T-helper 2 cell (primary cell): ENCODE measurements around the gene SPATA9.
"Not testable (repeated sequence)": the region's sequence is repeated elsewhere in the genome, so short reads cannot be mapped to it uniquely, and the experiment has no call there.

Experiments used
- DNase-seq, 5 experiments: peaks; one replicate each; pipeline versions ENCODE4 v3.0.0 to v3.0.0-alpha.2; 2012 to 2022

The SPATA9 gene

DNA sequence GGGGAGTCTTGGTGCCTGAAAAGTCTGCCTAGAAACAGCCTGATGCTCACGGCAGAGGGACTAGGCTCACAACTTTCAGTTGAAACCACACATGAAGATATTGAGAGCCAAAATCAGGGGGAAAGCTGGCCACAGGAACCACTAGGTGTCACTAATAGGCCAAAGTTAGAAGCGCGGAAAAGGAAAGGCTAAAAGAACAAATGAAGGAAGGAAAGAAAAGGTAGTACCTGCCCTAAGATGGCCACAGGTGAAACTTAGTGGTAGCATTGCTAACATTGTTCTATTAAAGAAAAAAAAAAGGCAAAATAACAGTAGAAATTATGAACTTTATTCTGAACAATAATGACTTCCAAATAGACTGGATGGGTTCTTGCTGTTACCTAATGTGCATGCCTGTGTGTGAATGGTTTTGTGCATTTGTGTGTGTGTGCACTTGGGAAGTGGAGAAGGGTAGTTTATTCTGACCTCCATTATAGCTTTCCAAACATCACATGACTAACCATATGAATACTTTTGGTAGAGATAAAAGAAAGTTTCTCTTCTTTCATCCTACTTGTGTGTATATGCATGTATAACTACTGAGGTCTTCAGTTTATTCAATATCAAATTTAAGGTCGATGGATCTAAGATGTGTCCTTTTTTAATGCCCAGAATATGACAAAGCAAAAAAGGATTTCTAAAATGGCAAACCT, 38.3 kb downstream of the SPATA9 start:
- peak in 4 of 5 experiments; percentile 10 to 84 (median 22) for DNase-seq

- no peak for DNase-seq
These were observed 39.6 kb downstream of the SPATA9 start for GRCh38 chr5:95643152-95643551.

DNA sequence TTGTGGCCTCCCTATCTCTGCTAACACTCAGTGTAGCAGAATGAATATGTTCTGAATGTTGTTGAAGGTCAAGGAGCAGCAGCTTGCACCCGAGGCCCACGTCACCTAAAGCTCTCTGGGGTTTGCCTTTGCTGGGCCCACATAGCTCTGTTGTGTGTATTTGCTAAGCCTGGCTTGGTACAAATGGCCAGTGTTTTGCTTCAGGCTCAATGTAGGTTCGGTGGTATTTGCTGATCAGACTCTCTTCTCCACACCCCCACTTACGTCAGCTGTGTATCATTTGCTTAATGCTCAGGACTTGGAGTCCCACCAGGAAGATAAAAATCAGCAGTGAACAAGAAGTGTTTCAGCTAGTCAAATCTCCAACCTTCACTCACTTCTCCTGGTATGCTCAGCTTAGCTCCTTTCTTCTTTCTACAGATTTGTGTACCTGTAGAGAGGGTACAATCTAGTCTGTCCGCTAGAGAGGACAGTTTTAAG, 41.0 kb downstream of the SPATA9 start:
- DNase-seq = no peak

DNA sequence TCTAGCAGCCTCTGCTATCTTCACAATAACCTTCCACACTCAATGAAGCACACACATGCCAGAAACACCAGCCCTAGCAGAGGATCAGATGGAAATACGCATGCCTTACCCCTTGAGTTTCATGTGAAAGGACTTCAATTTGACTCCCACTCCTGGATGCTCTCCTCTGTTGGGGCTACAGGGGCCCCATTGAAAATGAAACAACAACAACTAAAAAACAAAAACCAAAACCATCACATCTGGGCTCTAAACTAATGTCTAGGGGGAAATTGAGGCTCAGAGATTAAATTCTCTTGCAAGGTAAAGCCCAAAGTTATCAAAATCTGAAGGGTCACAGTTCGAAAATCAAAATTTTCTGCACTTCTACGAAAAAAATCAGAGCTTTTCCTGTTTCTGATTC, 44.2 kb downstream of the SPATA9 start:
- DNase-seq = no peak

GRCh38 chr5:95634081-95634480, 48.7 kb downstream of the SPATA9 start:
- DNase-seq = no peak

- DNase-seq = no peak
These were observed 49.1 kb downstream of the SPATA9 start for GRCh38 chr5:95633671-95634070.

DNA sequence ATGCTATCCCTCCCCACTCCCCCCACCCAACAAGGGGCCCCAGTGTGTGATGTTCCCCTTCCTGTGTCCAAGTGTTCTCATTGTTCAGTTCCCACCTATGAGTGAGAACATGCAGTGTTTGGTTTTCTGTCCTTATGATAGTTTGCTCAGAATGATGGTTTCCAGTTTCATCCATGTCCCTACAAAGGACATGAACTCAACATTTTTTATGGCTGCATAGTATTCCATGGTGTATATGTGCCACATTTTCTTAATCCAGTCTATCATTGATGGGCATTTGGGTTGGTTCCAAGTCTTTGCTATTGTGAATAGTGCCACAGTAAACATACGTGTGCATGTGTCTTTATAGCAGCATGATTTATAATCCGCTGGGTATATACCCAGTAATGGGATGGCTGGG, 49.8 kb downstream of the SPATA9 start:
- DNase-seq = not testable (repeated sequence)

DNA sequence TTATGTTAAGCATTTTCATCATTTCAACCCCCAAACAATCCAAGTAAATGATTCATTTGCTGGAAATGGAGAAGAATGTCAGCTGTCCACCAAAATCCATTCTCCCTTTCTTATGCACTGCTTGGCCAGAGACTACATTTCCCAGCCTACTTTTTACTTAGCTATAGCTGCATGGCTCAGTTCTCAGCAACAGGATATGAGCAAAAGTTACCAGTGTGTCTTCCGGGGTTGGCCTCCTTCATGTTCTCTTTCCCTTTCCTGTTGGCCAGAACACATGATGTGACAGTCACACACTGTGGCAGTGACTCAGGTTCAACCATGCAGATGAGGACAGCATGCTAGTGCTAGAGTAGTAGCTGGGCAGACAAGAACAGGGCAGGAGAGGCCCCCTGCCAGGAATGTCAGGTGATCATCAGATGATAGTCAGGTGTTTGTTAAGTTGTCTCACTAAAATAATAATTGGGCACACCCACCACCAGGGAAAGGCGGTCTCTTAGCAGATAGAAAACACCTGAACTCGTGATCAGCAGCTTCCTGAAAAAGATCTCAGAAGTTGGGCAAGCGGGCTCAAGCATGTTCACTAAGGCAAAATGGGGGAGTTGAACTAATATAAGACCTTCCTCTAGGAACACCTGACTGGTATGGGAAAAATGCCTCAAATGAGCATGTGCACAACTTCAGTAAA, 50.7 kb downstream of the SPATA9 start:
- peak in 4 of 5 experiments; percentile 42 to 91 (median 58) for DNase-seq

DNA sequence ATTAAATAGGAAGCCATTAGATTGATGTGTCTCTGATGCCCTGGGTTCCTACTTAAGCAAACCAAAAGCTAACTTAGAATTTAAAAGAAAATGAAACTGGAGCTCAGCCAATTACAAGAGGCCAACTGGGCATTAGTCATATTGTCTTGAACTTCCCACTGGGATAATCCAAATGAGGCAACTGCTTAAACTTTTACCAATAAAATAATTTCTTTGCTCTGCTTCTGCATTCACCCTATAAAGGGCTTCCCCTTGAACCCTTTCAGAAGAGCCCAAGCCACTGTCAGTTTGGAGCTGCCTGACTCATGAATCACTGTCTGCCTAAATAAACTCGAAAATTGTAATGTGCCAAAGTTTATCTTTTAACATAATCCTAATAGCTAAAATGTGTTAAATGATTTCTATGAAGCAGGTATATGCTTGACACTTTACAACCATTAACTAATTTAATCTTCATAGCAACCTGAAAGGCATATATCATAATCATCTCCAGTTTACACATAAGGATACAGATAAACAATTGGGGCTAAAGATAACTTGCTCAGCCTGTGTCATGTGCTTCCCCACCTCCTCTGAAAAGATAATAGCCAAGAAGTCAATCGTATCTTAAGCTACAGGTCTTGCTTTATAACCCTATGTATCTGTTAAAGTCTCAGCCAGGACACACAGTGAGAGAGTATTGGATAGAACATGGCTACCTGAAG, 51.4 kb downstream of the SPATA9 start:
- no peak for DNase-seq

DNA sequence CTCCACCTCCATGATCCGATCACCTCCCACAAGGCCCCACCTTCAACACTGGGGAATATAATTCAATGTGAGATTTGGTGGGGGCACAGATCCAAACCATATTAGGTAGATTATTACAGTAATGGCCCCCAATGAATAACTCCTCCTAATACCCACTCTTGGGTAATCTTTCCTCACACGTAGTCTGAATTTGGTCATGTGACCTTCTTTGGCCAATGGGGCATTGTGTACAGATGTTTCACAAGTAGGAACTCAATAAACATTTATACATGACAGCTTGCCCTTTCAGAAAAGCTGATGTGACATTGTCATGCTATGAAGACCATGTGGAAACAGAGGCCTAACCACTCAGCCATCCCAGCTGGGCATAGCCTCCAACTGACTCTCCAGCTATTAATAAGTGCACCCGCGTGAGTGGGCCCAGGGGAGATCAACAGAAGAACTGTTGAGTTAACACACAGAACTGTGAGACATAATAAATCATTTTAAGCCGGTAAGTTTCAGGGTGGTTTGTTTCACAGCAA, 52.3 kb downstream of the SPATA9 start:
- DNase-seq = no peak

DNA sequence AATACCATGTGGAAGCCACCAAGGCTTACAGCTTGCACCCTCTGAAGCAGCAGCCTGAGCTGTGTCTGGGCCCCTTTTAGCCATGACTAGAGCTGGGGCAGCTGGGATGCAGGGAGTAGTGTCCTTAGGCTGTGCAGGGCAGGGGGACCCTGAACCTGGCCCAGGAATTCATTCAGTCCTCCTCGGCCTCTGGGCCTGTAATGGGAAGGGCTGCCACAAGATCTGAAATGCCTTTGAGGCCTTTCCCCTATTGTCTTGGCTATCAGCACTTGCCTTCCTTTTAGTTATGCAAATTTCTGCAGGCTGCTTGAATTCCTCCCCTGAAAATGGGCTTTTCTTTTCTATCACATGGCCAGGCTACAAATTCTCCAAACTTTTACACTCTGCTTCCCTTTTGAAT, 53.9 kb downstream of the SPATA9 start:
- DNase-seq = no peak

DNA sequence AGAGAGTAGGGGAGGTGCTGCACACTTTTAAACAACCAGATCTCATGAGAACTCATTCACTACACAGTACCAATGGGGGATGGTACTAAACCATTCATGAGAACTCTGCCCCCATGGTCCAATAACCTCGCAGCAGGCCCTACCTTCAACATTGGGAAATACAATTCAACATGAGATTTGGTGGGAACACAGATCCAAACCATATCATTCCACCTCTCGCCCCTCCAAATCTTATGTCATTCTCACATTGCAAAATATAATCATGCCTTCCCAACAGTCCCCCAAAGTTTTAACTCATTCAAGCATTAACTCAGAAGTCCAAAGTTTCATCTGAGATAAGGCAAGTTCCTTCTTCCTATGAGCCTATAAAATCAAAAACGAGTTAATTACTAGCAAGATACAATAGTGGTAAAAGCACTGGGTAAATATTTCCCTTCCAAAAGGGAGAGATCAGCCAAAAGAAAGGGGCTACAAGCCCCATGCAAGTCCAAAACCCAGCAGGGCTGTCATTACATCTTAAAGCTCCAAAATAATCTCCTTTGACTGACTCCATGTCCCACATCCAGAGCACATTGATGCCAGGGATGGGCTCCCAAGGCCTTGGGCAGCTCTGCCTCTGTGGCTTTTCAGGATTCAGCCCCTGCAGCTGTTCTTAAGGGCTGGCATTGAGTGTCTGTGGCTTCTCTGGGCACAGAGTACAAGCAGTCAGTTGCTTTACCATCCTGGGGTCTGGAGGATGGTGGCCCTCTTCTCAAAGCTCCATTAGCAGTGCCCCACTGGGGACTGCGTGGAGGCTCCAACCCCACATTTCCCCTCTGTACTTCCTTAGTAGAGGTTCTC, 54.6 kb downstream of the SPATA9 start:
- no peak for DNase-seq

GRCh38 chr5:95626701-95627100, 56.1 kb downstream of the SPATA9 start:
- DNase-seq = no peak

GRCh38 chr5:95624368-95624767, 58.4 kb downstream of the SPATA9 start:
- no peak for DNase-seq

DNA sequence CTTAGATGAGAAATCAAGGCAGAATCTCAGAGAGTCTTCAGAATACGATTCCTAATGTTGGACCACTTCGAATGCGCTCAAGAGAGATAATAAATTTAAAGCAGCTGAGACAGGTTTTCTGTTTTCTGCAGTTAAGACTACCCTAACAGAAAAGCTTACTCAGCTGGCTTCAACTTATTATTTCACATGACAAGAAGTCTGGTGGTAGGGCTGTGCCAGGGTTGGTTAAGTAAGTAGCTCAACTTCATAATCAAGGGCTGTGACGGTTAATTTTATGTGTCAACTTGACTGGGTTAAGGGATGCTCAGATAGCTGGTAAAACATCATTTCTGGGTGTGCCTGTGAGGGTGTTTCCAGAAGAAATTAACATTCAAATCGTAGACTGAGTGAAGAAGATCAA, 59.1 kb downstream of the SPATA9 start:
- no peak for DNase-seq

DNA sequence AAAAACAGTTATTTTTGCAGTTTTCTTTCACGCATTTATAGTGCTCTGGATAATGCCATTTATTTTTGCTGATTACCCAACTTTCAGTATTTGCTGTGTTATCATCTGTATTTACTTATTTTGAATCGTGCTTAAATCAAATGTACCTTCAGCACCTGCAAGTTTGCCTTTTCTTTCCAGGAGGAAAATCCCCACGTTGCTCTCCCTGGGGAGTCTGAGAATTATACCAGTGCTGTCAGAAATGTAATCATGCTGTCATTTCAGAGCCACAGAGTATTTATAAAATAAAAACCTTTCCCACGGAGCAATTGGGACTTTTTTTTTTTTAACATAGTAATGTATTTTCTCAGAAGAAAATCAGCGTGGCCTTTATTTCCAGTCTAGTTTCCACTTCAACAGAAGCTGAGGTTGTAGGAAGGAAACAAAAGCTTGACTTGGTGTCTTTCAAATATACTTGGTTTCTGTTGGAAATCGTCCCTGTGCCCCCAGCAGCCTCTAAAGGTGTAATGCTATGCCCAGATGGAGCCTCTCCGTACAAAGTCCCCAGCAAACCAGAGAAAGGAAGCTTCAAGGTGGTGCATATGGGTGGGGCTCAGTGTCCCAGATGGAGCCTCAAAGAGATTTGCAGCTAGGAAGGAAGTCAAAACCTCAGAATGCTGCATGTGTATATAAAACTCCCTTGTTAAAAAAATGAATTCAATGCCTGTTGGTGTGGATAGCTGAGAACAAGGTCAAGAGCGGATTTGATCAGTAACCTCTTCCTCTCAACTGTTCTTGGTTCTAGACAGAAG, 60.8 kb downstream of the SPATA9 start:
- peak in 3 of 5 experiments; percentile 9 to 73 (median 54) for DNase-seq

GRCh38 chr5:95620870-95621838, 61.6 kb downstream of the SPATA9 start:
- peak; percentile 24 to 73 (median 33) for DNase-seq

DNA sequence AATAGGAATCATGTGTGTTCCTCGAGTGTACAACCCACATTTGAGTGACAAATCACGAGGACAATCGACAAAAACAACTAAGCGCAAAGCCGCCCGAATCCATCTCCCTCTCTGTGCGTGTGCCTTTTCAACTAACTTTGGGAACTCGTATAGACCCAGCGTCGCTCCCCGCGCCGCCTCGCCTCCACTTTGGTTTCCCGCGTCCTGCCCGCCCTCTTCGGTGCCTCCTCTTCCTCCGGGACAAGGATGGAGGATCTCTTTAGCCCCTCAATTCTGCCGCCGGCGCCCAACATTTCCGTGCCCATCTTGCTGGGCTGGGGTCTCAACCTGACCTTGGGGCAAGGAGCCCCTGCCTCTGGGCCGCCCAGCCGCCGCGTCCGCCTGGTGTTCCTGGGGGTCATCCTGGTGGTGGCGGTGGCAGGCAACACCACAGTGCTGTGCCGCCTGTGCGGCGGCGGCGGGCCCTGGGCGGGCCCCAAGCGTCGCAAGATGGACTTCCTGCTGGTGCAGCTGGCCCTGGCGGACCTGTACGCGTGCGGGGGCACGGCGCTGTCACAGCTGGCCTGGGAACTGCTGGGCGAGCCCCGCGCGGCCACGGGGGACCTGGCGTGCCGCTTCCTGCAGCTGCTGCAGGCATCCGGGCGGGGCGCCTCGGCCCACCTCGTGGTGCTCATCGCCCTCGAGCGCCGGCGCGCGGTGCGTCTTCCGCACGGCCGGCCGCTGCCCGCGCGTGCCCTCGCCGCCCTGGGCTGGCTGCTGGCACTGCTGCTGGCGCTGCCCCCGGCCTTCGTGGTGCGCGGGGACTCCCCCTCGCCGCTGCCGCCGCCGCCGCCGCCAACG, 62.5 kb downstream of the SPATA9 start, which contains the start of gene GPR150:
Gene GPR150, plus strand, starts transcription at position 58 of the 840 bp plus-strand sequence. Its CDS starts 189 bp downstream, at position 247.
- peak; percentile 36 to 84 (median 53) for DNase-seq

DNA sequence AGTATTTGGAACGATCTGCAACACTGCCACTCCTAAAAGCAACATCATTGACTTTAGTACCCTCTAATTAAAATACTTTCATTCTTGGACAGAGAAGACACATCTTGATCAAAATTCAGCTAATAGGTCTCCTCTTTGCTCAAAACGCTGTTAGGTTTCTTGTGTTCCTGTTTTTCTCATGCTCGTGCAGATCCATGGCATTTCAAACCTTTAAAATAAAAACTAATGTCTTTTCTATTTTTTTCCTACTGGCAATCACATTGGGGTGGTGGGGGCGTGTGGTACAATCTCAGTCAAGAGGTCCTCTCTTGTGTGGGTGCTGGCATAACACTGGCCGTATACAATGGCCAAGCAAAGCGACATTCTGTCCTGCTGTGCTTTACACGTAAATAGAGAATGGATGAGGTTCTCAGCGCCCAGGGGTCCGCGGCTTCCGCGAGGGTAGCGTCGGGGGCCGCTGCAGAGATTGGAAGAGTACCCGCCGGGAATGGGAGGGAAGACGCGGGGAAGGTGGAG, 63.2 kb downstream of the SPATA9 start:
- DNase-seq = no peak
